Measurements from ENCODE around the gene CRYZL1.

Gene CRYZL1

DNA sequence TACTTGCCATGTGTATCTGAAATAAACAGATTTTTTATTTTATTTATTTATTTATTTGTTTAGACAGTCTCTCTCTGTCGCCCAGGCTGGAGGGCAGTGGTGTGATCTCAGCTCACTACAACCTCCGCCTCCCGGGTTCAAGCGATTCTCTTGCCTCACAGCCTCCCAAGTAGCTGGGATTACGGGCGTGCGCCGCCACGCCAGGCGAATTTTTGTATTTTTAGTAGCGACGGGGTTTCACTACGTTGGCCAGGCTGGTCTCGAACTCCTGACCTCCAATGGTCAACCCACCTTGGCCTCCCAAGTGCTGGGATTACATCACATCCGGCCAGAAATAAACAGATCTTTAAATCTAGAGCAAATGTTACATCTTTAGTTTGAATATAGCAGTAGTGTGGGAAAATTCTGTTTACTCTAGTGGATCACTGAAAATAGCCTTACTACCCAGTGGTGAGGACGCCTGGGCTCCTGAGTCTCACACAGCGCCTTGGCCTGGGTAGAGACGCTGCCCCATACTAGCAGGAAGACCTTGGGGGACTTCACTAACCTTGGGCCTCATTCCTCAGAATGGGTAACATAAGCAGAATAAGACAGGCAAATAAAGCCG, 100.3 kb downstream of the CRYZL1 start:
- DNase-seq (ENCODE audit: low spot score): peak; percentile 1

DNA sequence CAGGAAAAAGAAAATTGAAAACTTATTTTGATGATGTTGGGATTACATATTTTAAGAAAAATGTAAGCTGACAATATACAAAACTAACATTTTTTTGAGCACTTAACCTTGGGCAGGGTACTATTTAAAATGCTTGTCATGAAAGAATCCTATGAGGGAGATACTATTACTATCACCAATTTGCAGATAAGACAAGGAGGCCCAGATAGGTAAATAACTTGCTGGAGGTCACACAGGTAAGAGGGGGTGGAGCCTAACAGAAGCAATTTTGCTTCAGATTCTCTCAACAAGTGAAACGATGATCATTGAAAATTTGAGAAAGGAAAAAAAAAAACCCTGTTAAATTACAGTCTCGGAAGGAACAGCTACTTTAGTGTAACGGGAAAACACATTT, 100.8 kb downstream of the CRYZL1 start:
- no peak for DNase-seq (ENCODE audit: low spot score)

DNA sequence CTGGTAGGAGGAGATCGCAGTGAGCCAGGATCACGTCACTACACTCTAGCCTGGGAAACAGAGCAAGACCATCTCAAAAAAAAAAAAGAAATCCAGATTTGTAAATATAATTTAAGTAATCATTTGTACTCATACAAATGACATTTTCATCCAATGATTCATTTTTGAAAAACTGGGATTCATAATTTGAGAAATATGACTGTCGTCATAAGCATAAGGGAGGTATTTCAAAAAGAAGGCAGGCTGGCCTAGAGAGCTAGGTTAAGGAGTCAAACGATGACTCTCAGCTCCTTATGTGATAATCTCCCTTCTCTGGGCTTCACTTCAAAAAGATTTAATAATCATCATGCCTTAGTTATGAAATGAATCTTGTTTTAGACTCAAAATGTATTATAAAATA, 101.9 kb downstream of the CRYZL1 start:
- DNase-seq (ENCODE audit: low spot score): no peak
